ENCODE data around the gene IKZF3.

DNA sequence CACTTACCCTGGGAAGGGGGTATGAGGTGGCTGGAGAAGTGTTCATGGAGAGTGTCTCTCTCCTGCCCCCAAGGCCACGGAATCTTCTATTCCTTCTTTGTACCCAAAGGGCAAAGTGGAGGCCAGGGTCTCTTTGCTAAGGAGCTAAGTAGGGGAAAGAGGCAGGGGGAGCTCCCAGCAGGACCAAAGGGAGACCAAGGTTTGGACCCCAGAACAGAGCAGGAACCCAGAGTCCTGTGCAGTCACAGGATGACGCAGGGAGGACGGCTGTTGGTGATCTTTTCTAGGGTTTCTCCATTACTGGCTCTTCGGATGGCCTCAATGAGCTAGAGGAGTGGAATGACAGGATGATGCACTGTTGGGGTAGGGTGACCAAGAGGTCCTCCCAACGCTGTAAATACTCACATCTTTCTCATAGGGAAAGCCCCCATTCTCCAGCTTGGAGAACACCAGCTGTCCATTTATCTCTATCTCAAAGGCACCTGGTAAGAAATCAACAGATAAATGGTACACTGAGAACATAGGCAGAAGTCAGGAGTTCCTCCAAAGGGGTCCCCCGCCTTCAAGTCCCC, 134.7 kb downstream of the IKZF3 start:
- TF ChIP-seq, protein P1, sequence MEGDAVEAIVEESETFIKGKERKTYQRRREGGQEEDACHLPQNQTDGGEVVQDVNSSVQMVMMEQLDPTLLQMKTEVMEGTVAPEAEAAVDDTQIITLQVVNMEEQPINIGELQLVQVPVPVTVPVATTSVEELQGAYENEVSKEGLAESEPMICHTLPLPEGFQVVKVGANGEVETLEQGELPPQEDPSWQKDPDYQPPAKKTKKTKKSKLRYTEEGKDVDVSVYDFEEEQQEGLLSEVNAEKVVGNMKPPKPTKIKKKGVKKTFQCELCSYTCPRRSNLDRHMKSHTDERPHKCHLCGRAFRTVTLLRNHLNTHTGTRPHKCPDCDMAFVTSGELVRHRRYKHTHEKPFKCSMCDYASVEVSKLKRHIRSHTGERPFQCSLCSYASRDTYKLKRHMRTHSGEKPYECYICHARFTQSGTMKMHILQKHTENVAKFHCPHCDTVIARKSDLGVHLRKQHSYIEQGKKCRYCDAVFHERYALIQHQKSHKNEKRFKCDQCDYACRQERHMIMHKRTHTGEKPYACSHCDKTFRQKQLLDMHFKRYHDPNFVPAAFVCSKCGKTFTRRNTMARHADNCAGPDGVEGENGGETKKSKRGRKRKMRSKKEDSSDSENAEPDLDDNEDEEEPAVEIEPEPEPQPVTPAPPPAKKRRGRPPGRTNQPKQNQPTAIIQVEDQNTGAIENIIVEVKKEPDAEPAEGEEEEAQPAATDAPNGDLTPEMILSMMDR (IDR thresholded peaks at IDR 0.05; ENCODE audit: insufficient read depth, low read depth, low read length), result no peak
- TF ChIP-seq EZH2 (IDR thresholded peaks at IDR 0.05; ENCODE audit: insufficient read depth, low read length), result no peak
